Measurements from ENCODE around the gene TOMM7. TPM values are rescaled to one million over a fixed set of nuclear protein-coding genes. Genes with fewer than 3 reads are reported as not detected.

Gene TOMM7
- total and polyA plus RNA-seq, 10 of the 15 experiments (the other 5 are each of a cell fraction or from before 2014, with no cell fraction given): 151 to 1,497 (median 322) TPM

DNA sequence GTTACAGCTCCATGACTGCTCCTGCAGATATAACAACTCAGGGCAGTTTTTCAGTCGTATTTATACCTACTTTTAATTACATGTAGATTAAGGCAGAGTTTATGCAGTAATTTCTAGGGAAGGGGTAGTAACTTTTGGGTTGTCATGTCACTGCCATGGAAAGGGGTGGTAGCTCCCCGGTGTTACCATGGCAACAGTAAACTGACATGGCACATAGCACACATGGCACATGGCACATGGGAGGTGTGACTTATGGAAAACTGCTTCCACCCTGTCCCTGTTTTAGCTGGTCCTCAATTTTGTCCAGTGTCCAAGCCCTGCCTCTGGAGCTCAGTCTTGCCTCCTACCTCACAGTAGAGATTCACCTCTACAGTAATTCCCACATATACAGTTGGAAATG lies 3.9 kb upstream of the TOMM7 start:
- POLR2A ChIA-PET: no interaction called here
- no peaks in the 10 kb centered on the region for H3K9me3 ChIP-seq (replicated peaks; ENCODE audit: control insufficient read depth, insufficient read depth, low read length)
- no peak overlapping the region for H3K27ac ChIP-seq (ENCODE audit: control insufficient read depth, insufficient read depth)
- H3K27me3 ChIP-seq (replicated peaks in 1 of 2; ENCODE audit: control insufficient read depth in 2 of 2, insufficient read depth in 2 of 2, low read length in 1 of 2): no peaks in the 10 kb centered on the region
- BruUV-seq (replicated peaks): no TSS peak
- WGBS (ENCODE audit: insufficient coverage, insufficient replicate concordance, low lambda C conversion rate, missing lambda C conversion rate): 50% methylated on average over 2 of the region's 2 CpGs
- H2AFZ ChIP-seq (ENCODE audit: control insufficient read depth, low read depth, low read length): no peak overlapping the region
- intact Hi-C loops (cut with micrococcal nuclease; ENCODE audit: unreplicated experiment) (loop anchor here (10.0 kb wide), 1 partner anchor 358 kb away; the partner anchor contains the start of gene NUP42), in situ Hi-C loops (cut with MboI) (no loop called here)
- DNase-seq (ENCODE audit: low read depth, low spot score) (no peak), ATAC-seq (no peak), FAIRE-seq (no peak)
- RAD21 ChIA-PET (ENCODE audit: unreplicated experiment): interaction anchor here (0.5 to 0.9 kb wide), 4 partner anchors 59 to 259 kb away, joined by 3 to 4 read pairs (median 4); no protein-coding TSS in a partner anchor
- H3K4me3 ChIP-seq: no peak overlapping the region
- no peaks in the 10 kb centered on the region for H4K20me1 ChIP-seq (ENCODE audit: control insufficient read depth, insufficient read depth)
- H3K9ac ChIP-seq (ENCODE audit: control insufficient read depth, insufficient read depth, low read length): no peak overlapping the region
- TF ChIP-seq CHD4 (IDR thresholded peaks at IDR 0.05) (no peak), RB1 (IDR thresholded peaks at IDR 0.05; ENCODE audit: borderline replicate concordance) (no peak), LARP7 (IDR thresholded peaks at IDR 0.05) (no peak), CREB1 (IDR thresholded peaks at IDR 0.05; ENCODE audit: low read depth) (no peak), IRF5 (IDR thresholded peaks at IDR 0.05; ENCODE audit: borderline replicate concordance) (no peak), RAD21 (IDR thresholded peaks at IDR 0.05; ENCODE audit: insufficient read depth, low read depth, low read length) (no peak), PML (IDR thresholded peaks at IDR 0.05; ENCODE audit: low read length) (no peak)
- TF ChIP-seq, protein P1, sequence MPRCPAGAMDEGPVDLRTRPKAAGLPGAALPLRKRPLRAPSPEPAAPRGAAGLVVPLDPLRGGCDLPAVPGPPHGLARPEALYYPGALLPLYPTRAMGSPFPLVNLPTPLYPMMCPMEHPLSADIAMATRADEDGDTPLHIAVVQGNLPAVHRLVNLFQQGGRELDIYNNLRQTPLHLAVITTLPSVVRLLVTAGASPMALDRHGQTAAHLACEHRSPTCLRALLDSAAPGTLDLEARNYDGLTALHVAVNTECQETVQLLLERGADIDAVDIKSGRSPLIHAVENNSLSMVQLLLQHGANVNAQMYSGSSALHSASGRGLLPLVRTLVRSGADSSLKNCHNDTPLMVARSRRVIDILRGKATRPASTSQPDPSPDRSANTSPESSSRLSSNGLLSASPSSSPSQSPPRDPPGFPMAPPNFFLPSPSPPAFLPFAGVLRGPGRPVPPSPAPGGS (IDR thresholded peaks at IDR 0.05; ENCODE audit: borderline replicate concordance, insufficient read depth, low read depth, low read length, poor library complexity, severe bottlenecking): no peak
- peaks cover 11% of the 10 kb centered on the region for H3K79me2 ChIP-seq (ENCODE audit: control insufficient read depth, insufficient read depth, low read length)
- H3K36me3 ChIP-seq (ENCODE audit: control insufficient read depth in 2 of 2, insufficient read depth in 2 of 2, low read length in 1 of 2): no peaks in the 10 kb centered on the region
- CTCF ChIA-PET: interaction anchor here (1.3 to 1.6 kb wide), 4 partner anchors 30 to 260 kb away, joined by 3 to 7 read pairs (median 4); no protein-coding TSS in a partner anchor
- no peaks in the 10 kb centered on the region for H3K4me1 ChIP-seq (ENCODE audit: control insufficient read depth, insufficient read depth, low read length)
- H3K4me2 ChIP-seq (ENCODE audit: control insufficient read depth, insufficient read depth): no peak overlapping the region
- SMC1A ChIA-PET (ENCODE audit: uncharacterized antibody, unreplicated experiment): interaction anchor here (0.7 to 6.9 kb wide), 5 partner anchors 25 to 230 kb away, joined by 3 to 63 read pairs (median 4); no protein-coding TSS in a partner anchor
